Right forelimb (tissue), 1 donor: Measurements from ENCODE around the gene UBC.
"Not testable (repeated sequence)": the region's sequence is repeated elsewhere in the genome, so short reads cannot be mapped to it uniquely, and the experiment has no call there.

Source experiments
- DNase-seq: peaks from one replicate; pipeline ENCODE4 v3.0.0-alpha.2; 2018

The UBC gene

DNA sequence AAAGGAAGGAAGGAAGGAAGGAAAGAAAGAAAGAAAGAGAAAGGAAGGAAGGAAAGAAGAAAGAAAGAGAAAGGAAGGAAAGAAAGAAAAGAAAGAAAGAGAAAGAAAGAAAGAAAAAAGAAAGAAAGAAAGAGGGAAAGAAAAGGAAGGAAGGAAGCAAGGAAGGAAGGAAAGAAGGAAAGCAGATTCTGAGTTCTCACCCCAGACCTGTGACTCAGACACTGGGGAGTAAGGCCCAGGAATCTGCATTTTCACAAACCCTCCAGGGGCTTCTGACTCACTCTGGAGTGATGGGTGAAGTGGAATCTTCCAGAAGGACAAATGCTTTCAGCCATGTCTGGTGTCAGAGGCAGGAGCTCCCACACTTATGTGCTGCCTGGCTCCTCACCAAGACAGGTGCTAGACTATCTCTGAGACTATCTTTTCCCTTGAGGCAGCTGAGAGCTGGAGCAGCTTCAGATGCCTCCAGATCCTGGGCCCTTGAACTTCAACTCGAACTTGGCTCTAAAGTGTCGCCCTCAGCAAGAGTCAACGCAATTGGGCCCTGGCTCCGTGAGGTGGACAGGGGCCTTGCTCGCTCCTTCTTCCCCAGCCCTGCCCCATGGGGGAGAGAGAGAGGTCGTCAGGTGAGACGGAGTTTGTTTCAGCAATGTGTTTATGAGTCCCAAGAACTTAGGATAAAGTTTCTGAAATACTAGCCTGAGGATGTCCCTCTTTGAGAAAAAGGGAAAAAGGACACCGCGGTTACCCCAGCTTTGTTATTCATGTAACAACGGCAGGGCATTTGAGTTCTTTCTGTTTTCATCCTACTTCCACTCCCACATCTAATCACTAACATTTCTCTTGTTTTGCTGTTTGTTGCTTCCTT lies 31.0 kb downstream of the UBC start:
- no peak for DNase-seq

DNA sequence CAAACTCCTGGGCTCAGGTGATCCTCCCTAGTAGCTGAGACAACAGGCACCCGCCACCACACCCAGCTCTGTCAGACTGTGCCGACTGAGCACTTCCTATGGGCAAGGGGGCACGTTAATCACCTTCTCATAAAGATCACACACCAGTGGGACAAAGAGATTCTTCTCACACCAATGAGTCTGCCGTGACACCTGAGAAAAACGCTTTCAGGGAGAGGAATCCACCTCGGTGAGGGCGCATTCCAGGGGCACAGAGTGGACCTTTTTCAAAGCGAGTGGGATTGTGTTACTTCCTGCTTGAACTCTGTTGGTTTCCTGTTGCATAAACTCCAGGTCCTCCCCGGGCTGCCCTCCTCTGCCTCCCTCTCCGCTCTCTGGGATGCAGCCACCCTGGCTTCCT lies 33.3 kb downstream of the UBC start:
- no peak for DNase-seq

DNA sequence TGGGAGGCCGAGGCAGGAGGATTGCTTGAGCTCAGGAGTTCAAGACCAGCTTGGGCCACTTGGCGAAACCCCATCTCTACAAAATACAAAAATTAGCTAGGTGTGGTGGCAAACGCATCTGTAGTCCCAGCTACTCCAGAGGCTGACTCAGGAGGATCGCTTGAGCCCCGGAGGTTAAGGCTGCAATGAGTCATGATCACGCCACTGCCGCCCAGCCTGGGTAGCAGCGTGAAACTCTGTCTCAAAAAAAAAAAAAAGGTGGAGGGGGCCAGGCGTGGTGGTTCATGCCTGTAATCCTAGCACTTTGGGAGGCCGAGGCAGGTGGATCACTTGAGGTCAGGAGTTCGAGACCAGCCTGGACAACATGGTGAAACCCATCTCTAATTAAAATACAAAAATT lies 34.1 kb downstream of the UBC start:
- DNase-seq = not testable (repeated sequence)

DNA sequence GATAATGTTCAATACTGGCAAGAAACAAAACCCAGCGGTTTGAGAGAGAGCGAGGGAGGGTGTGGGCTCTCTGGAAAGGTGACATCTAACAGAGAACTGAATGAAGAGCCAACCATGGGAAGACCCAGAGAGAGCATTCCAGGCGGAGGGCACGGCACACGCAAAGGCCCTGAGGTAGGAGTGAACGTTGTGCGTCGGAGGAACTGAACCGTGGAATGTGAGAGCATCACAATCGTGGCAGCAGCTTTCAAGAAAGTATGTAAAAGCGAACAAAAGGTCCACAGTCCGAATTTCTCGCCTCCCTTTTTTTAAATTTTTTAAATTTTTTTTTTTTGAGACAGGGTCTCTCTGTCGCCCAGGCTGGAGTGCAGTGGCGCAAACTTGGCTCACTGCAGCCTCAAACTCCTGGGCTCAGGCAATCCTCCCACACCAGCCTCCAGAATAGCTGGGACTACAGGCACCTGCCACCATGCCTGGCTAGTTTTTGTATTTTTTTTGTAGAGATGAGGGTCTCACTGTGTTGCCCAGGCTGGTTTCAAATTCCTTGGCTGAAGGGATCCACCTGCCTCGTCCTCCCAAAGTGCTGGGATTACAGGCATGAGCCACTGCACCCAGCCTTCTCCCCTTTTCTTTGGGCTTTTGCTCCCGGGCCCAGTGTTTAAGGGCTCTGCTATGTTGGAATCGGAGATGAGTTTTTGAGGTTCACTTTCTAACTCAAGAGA lies 35.5 kb downstream of the UBC start:
- no peak for DNase-seq

DNA sequence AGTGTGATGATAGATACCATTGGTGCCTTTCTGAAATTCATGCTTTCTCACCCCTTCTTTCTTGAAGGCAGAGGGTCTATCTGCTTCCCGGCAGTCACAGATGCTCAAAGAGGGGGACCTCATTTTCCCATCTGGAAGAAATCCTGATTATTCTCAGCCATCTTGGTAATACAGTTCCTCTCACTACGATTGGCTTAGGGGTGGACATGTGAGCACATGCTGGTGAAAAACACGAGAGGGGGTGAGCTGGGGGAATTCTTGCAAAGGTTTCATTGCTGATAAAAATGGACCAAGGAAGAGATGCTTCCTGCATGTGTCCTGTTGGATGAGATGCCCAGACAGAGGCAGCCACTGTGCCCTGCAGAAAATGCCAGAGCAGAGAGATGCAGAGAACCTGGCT lies 37.0 kb downstream of the UBC start:
- DNase-seq = no peak

DNA sequence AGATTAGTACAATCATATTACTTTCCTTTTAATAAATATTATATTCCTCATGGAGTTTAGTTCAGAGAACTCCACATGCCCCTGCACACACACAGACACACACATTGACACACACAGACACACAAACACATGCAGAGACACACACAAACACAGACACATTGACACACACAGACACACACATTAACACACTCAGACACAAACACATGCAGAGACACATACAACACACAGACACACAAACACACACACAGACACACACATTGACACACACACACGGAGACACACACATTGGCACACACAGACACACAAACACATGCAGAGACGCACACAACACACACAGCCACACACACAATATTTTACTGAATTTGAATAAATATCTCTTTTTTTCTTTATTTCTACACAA lies 38.3 kb downstream of the UBC start:
- no peak for DNase-seq

DNA sequence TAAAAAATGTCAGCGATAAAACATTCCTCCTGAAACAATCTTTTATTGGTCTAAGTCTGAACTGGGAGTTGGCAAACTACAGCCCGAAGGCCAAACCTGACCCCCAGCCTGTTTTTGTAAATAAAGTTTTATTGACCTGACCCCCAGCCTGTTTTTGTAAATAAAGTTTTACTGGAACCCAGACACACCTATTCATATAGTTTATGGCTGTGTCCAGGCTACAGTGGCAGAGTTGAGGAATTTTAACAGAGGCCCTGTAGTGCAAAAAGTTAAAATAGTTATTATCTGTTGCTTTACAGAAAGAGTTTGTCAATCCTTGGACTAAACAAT lies 38.7 kb downstream of the UBC start:
- DNase-seq = no peak

DNA sequence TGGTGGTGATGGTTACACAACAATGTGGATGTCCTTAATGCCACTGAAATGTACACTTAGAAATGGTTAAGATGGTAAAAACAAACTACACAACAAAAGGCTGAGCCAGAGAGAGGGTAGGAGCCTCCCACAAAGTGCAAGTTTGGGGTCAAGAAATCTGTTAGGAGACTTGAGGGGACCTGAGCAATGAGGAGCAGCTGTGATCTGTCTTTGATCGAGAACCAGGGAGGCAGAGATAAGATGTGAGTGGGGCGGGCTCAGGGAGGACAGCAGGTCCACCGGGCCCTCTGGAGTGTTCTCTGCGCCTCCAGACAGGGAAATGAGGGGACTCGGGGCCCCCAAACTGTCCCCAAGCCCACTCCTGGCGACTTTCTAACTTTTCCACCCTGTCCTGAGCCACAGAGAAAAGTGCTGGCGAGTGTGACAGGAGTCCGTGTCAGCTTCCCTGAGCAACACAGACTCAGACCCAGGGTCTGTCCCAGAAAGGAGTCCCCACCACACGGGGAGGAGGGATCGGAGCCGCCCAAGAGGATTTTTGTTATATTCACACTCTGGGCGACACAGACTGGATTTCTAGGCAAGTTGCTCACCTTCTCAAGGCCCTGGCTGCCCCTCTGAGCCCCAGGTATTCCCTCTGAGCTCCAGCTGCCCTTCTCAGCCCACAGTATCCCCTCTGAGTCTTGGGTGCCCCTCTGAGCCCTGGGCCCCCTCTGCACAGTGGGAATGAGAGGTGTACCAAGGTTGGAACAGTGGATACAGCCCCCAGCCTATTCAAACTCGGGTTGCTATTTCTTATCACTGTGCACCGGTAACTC lies 39.3 kb downstream of the UBC start:
- no peak for DNase-seq

DNA sequence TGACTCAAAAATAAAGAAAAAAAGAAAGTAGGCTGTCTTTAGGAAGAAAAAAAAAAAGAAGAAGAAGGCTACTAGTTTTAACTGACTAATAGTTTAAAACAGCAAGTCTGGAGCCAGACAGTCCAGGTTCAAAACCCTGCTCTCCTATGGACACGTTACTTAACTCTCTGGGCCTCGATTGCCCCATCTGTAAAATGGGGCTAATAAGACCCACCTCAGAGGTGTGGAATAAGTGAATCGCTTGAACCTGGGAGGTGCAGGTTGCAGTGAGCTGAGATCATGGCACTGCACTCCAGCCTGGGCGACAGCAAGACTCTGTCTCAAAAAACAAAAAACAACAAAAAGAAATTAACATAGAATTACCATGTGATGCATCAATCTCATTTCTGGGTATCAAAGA lies 40.3 kb downstream of the UBC start:
- DNase-seq = no peak

DNA sequence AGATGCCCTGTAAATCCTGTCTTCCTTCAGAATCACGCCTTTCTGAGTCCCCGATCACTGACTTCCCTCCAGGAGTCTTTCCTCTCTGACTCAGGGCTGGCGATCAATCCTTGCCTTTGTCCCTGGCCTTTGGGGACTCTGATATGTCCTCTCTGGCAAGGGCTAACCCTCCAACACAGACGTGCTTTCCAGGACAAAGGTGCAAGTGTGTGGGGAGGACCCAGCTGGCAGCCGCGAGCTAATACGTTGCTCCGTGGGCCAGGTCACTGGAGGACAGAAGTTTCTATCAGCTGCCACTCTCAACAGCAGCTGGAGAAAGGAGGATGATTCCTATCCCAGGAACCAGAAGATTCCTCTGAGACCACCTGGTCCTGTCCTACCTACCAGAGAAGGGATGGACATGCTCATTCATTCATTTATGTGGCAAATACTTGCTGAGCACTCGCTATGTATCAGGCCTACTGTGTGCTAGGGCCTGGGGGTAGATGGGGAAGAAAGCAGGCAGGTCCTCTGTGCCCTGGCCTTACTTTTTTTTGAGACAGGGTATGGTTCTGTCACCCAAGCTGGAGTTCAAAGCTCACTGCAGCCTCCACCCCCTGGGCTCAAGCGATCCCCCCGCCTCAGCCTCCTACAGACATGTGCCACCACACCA lies 42.3 kb downstream of the UBC start:
- DNase-seq = no peak

DNA sequence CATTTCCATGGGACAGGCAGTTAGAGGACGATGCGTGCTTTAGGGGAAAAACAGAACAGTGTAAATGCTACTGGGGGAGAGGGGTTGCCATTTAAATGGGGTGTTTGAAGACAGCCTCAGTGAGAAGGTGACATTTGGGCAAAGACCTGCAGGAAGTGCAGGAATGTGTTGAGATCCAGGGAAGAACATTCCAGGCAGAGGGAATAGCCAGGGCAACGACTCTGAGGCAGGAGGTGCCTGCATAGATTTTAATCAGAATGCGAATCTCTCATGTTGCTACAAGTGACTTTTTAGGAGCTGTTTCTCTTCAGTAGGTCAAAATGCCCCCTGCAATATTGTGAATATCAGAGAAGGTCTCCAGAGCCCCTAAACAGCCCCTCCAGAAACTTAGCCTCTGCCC lies 43.2 kb downstream of the UBC start:
- no peak for DNase-seq

DNA sequence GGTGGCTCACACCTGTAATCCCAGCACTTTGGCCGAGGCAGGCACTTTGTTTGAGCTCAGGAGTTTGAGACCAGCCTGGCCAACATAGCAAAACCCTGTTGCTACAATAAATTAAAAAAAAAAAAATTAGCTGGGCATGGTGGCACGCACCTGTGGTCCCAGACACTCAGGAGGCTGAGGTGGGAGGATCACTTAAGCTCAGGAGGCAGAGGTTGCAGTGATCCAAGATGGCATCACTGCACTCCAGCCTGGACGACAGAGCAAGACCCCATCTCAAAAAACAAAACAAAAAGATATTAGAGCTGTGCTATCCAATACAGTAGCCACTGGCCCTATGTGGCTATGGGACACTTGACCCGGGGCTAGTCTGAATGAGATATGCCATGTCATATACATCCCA lies 43.9 kb downstream of the UBC start:
- no peak for DNase-seq

DNA sequence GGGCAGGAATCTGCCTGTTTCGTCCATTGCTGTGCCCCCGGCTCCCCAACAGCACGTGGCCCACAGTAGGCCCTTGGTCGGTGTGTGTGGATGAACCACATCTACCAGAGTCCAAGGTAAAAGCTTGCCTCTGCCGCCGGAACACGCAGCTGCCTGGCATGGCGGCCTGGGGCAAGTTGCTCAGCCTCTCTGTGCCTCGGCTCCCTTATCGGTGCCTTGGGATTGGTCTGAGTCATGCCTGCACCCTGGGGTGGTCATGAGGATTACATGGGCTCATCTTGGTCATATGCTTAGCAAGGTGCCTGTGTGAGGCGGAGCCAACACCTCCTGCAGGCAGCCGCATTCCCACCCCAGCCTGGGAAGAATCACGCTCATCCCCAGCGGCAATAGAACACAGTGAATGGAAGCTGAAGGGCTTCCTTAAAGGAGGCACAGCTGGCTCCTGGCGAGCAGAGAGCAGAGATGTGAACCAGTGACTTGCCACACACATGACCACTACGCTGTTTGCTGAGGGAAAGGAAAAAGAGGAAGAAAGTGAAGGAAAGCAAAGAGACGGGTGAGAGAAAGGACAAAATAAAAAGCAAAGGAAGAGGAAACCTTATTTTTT lies 45.3 kb downstream of the UBC start:
- no peak for DNase-seq

DNA sequence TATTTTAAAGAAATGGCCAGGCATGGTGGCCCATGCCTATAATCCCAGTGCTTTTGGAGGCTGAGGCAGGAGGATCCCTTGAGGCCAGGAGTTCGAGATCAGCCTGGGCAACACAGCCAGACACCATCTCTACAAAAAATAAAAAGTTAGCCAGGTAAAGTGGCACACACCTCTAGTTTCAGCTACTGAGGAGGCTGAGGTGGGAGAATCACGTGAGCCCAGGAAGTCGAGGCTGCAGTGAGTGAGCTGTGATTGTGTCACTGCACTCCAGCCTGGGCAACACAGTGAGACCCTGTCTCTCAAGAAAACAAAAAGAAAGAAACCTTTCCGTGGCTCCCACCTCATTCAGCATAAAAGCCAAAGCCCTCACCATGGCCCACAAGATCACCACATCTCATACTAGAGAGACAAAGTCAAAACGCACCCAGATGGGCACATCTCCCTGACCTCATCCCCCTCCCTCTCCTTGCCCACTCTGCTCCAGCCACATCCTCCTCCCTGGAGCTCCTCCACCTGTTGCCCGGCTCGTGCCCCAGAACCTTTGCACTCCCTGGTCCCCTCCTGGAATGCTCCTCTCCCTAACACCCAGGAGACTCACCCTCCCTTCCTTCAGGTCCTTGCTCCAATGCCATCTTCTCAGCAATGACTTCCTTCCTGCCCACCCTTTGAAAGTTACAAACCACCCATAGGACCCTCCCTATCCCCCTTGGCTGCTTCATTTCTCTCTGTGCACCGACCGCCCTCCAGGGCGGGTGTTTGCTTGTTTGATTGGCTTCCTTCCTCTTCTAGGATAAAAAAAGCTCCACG lies 46.0 kb downstream of the UBC start:
- no peak for DNase-seq

DNA sequence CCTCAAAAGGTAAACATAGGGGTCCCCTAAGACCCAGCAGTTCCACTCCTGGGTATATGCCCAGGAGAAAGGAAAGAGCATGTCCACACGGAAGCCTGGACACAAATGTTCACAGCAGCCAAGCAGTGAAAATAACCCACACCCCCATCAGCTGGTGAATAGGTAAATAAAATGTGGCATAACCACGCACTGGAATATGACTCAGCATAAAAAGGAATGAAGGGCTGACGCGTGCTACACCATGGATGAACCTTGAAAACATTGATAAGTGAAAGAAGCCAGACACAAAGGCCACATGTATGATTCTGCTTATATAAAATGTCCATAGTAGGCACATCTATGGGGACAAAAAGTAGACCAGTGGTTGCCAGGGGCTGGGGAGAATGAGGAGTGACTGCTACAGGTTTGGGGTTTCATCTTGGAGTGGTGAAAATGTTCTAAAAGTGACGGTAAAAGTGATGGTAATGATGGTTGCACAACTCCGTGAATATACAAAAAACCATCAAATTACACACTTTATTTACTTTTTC lies 47.0 kb downstream of the UBC start:
- no peak for DNase-seq

DNA sequence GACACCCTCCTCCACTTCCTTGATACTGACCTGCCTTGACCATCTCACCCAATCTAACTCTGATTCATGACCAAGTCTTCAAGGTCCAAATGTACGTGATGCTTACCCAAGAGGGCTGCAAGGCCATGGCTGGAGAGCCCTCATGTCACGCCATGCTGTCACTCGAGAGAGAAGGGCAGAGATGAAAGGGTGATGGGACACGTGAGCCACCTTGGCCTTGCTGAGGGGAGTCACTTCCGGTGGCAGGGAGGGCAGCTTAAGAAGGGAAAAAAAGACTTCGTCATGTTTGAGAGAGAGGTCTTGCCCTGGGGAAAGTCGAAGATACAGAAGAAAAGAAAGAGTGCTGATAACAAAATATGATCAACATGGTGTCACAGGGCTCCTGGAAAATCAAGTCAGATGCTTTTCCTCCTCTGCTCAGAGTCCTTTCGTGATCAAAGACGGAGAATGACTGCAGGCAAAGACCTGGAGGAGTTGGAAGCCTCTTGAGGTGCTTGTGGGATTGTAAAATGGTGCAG lies 47.5 kb downstream of the UBC start:
- no peak for DNase-seq

DNA sequence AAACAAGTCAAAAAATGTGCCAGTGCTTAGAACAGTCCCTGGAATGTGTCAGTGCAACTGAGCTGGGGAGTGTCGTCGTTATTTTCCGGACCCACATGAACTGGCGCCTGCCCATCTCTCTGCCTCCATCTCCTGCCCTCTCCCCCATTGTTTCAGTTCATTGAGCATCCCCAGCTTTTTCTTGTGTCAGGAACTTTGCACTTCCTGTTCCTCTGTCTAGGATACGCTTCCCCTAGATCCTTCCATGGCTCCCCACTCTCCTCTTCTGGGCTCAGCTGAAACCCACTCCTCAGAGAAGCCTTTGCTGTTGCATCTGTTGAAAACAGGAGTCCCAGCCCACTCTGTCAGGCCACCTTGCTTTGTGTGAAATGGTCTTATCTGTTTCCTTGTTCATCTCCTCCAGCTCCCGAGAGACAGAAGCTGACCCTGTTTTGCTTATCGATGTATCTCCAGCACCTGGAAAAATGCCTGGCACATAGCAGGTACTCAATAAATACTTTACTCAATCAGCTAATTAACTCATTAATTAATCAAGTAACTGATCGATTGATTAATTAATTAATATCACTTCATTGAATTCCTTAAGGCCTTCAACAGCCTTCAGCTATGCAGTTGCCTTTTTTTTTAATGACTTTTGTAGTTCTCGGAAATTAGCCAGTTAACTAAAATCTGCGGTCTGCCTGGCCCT lies 48.1 kb downstream of the UBC start:
- no peak for DNase-seq

DNA sequence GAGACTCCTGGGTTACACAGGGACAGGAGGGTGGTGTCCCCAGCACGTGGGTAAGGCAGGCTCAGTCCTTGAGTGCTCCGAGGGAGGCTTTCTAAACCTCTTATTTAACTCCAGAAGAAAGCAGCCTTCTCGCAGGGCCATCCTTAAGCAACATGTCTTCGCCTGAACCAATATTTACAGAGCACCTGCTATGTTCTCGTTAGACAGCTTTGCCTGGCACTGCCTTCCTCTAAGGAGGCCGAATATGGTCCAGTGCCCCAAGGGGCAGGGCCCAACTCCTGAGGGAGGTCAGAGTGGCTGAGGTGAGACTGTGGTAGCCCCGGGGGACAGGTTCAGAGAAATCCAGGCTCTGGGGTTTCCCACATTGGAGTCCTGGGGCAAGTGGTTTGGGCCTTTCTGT lies 48.7 kb downstream of the UBC start:
- DNase-seq = no peak

DNA sequence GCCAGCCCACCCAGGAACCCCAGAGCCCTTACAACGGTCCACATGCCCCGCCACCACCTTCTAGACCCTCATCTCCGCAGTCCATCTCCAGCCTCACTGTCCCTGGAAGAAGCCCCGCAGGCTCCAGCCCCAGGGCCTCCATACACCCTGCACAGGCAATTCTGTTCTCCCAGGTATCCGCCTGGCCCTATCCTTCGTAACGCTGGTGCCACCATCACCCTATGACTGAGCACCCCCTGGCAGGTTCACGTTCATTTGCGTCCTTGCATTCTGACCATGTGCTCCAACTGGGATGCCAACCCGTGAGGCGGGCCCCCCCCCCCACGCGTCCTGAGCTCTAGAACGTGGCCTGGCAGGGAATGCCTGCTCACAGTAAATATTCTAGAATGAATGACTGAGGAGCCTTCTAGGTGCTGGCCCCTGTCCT lies 50.1 kb downstream of the UBC start:
- DNase-seq = no peak

DNA sequence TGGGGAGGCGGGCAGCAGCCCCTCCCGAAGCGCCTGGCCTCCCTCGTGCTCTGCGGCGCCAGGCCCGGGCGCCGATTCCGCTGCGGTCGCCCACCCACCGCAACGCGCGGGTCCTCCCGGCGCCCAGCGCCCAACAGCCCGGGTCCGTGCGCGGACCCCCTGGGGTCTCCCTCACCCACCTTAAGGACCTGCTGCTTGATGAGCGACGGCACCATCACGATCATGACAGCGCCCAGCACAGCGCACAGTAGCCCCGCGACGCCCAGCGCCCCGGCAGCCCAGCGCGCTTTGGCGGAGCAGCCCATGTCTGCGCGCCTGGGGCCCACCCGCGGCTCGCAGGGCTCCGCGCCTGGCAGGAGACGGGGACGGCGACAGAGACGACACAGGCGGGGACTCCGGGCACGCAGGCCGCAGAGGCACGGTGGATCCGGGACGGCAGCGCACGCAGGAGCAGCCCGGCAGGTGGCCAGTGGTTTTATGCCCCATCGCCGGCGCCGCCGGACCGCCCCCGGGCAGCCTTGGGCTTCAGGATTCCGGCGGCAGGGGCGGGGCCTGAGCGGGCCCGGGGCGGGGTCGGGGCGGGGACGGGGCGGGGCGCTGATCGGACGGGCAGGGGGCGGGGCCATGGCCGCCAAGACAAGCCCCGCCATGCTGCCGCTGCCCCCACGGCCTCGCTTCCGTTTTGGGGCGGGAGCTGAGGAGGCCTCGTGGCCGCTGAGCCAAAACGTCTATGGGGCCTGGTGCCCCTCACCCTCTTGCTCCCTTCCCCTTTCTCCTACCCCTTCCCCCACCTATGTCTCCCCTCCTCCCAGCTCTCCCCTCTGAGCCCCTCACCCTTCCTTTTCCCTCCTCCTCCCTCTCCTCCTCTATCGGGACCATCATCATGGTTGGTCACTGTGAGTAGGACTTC lies 50.8 kb downstream of the UBC start, which contains the start of gene SCARB1:
TSS of gene SCARB1 (minus strand) at position 449 of the 910 bp plus-strand sequence. CDS start at position 305, 144 bp downstream.
- peak; percentile 92 for DNase-seq
